ENCODE results near the gene KRTAP10-10. TPM values are rescaled to one million over a fixed set of nuclear protein-coding genes. Genes with fewer than 3 reads are reported as not detected.
A peak's percentile ranks its signal among the peaks of the same experiment; 100 is the strongest.

The KRTAP10-10 gene, protein sequence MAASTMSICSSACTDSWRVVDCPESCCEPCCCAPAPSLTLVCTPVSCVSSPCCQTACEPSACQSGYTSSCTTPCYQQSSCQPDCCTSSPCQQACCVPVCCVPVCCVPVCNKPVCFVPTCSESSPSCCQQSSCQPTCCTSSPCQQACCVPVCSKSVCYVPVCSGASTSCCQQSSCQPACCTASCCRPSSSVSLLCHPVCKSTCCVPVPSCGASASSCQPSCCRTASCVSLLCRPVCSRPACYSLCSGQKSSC
- polyA plus RNA-seq (2013, experiment 1 of 2): not detected
- not detected for polyA plus RNA-seq (2013, experiment 2 of 2)

DNA sequence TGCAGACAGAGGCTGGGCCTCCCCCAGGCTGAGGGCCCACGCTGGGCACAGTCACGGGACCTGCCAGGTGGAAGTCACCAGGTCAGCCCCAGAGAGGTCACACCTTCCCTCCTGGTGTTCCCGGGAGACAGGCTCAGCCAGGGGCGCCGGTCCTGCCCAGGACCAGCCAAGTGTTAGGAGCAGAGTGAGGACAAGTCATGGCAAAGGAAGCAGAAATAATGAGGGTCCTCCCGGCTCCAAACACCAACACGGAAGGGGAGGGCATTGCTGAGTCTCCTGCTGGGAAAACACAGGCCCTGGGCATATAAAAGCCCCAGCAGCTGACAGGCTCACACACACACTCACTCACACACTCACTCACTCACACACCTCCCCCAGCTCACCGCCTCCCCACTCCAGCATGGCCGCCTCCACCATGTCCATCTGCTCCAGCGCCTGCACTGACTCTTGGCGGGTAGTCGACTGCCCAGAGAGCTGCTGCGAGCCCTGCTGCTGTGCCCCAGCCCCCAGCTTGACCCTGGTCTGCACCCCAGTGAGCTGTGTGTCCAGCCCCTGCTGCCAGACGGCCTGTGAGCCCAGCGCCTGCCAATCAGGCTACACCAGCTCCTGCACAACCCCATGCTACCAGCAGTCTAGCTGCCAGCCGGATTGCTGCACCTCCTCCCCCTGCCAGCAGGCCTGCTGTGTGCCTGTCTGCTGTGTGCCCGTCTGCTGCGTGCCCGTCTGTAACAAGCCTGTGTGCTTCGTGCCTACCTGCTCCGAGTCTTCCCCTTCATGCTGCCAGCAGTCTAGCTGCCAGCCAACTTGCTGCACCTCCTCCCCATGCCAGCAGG lies at the start of gene KRTAP10-10:
Gene KRTAP10-10, plus strand, starts transcription at position 339 of the 833 bp plus-strand sequence. Its CDS starts 62 bp downstream, at position 401.
- peaks cover 5 to 11% of the 10 kb centered on the region in 2 donors for H3K4me1 ChIP-seq (ENCODE audit: control insufficient read depth in 2 of 2, insufficient read depth in 1 of 2, low read depth in 1 of 2, low read length in 2 of 2)
- H3K23ac ChIP-seq (ENCODE audit: low read depth, low read length, poor library complexity): peak within 1 kb of the TSS; percentile 29
- H4K91ac ChIP-seq (ENCODE audit: low read depth, low read length, poor library complexity): no peak within 1 kb of the TSS
- H3K27ac ChIP-seq (replicated peaks; ENCODE audit: low read length): no peak within 1 kb of the TSS
- H2AFZ ChIP-seq (ENCODE audit: low read length): peak within 1 kb of the TSS; percentile 90
- no peak within 1 kb of the TSS for H2BK120ac ChIP-seq (ENCODE audit: low read depth, low read length)
- no peaks in the 10 kb centered on the region for H3K79me1 ChIP-seq (ENCODE audit: low read depth, low read length)
- no peak within 1 kb of the TSS for H3K4ac ChIP-seq (ENCODE audit: low read length)
- peaks cover 2 to 3% of the 10 kb centered on the region in 2 donors for H3K9me3 ChIP-seq (replicated peaks in 1 of 2; ENCODE audit: control insufficient read depth in 2 of 2, insufficient read depth in 1 of 2, low read depth in 1 of 2, low read length in 2 of 2)
- DNase-seq (ENCODE audit: low spot score): no peak
- H3K4me3 ChIP-seq (ENCODE audit: low read length in 2 of 2): no peak within 1 kb of the TSS
- H3K18ac ChIP-seq (ENCODE audit: low read length): peak within 1 kb of the TSS; percentile 44
- peak within 1 kb of the TSS; percentile 59 for H2AK5ac ChIP-seq (ENCODE audit: low read depth, low read length)
- no peaks in the 10 kb centered on the region for H3K27me3 ChIP-seq (ENCODE audit: control insufficient read depth in 3 of 3, insufficient read depth in 3 of 3, low read depth in 1 of 3, low read length in 3 of 3)
- no peak within 1 kb of the TSS for H2BK5ac ChIP-seq (ENCODE audit: low read length)
- no peak within 1 kb of the TSS for H3K4me2 ChIP-seq (ENCODE audit: insufficient read depth, low read length, poor library complexity, severe bottlenecking)
- no peaks in the 10 kb centered on the region for H3K36me3 ChIP-seq (replicated peaks in 1 of 2; ENCODE audit: control insufficient read depth in 2 of 2, insufficient read depth in 2 of 2, low read length in 2 of 2)
- H3K14ac ChIP-seq (ENCODE audit: low read length): no peak within 1 kb of the TSS
- H3K9ac ChIP-seq (ENCODE audit: low read depth, low read length, poor library complexity): peak within 1 kb of the TSS; percentile 63
- H2BK15ac ChIP-seq (ENCODE audit: low read length): peak within 1 kb of the TSS; percentile 96
- H4K8ac ChIP-seq (ENCODE audit: low read depth, low read length): no peak within 1 kb of the TSS
- H2BK12ac ChIP-seq (ENCODE audit: low read length): peak within 1 kb of the TSS; percentile 99
- no CpG with 5 or more reads among the region's 21 CpGs for WGBS, 2 donors (ENCODE audit: extremely low coverage in 2 of 2, insufficient read length in 2 of 2, insufficient replicate concordance in 1 of 2)

- Histone ChIP-seq H3K27me3 (ENCODE audit: control insufficient read depth in 3 of 3, insufficient read depth in 3 of 3, low read depth in 1 of 3, low read length in 3 of 3) (peaks cover 0 to 4% (median 0%) of the 10 kb centered on the region in 3 experiments), H3K79me1 (ENCODE audit: low read depth, low read length) (peaks cover 3% of the 10 kb centered on the region), H4K8ac (ENCODE audit: low read depth, low read length) (no peak overlapping the region), H3K23ac (ENCODE audit: low read depth, low read length, poor library complexity) (no peak overlapping the region), H3K4me1 (ENCODE audit: control insufficient read depth in 2 of 2, insufficient read depth in 1 of 2, low read depth in 1 of 2, low read length in 2 of 2) (peaks cover 3 to 4% of the 10 kb centered on the region in 2 donors), H3K9me3 (replicated peaks in 1 of 2; ENCODE audit: control insufficient read depth in 2 of 2, insufficient read depth in 1 of 2, low read depth in 1 of 2, low read length in 2 of 2) (peaks cover 0 to 3% of the 10 kb centered on the region in 2 donors), H2BK12ac (ENCODE audit: low read length) (no peak overlapping the region), H2BK120ac (ENCODE audit: low read depth, low read length) (peak overlapping the region; percentile 78), H2BK15ac (ENCODE audit: low read length) (peak overlapping the region; percentile 79), H3K4me2 (ENCODE audit: insufficient read depth, low read length, poor library complexity, severe bottlenecking) (no peak overlapping the region), H3K18ac (ENCODE audit: low read length) (peak overlapping the region; percentile 33), H3K14ac (ENCODE audit: low read length) (no peak overlapping the region), H2BK5ac (ENCODE audit: low read length) (no peak overlapping the region), H4K91ac (ENCODE audit: low read depth, low read length, poor library complexity) (no peak overlapping the region), H3K27ac (replicated peaks; ENCODE audit: low read length) (no peak overlapping the region), H3K36me3 (replicated peaks in 1 of 2; ENCODE audit: control insufficient read depth in 2 of 2, insufficient read depth in 2 of 2, low read length in 2 of 2) (no peaks in the 10 kb centered on the region), H3K9ac (ENCODE audit: low read depth, low read length, poor library complexity) (no peak overlapping the region), H3K4me3 (ENCODE audit: low read length in 2 of 2) (no peak overlapping the region), H3K4ac (ENCODE audit: low read length) (no peak overlapping the region), H2AK5ac (ENCODE audit: low read depth, low read length) (peak overlapping the region; percentile 90), H2AFZ (ENCODE audit: low read length) (no peak overlapping the region)
- DNase-seq (ENCODE audit: low spot score): no peak
- WGBS, 2 donors (ENCODE audit: extremely low coverage in 2 of 2, insufficient read length in 2 of 2, insufficient replicate concordance in 1 of 2): no CpG with 5 or more reads among the region's 2 CpGs
Observed at GRCh38 chr21:44589094-44589493, 48.1 kb upstream of the KRTAP10-10 start.

DNA sequence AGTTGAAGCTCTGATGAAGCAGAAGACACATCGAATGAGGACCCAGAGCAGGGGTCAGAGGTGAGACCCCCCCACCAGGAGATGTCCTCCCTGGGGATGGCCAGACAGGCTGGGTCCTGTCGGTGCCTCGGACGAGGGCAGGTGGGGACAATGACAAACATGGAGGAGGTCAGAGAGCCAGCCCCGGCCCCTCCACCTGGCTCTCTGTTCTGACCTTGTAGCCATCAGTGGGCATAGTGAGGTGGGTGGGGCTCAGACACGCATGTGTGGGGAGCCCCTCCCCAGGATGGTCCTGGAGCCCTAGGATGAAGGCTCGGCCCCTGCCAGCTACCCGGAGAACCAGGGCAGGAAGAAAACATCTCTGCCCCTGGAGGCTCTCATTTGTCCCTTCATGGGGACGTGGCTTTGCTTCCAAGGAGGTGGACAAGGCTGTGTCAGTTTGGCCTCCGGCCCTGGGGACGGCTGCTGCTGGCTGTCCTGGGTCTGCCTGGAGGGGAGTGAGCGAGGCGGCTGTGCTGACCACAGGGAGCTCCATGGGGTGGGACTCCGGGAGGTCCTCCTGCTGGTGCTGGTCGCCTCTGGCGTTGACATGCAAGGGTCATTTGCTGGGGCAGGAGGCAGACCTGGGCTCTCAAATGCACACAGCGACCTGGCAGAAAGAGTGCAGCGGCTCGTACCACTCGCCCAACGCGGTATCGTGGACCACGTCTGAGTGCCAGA lies 47.4 kb upstream of the KRTAP10-10 start:
- peaks cover 0 to 3% (median 0%) of the 10 kb centered on the region in 3 experiments for H3K27me3 ChIP-seq (ENCODE audit: control insufficient read depth in 3 of 3, insufficient read depth in 3 of 3, low read depth in 1 of 3, low read length in 3 of 3)
- H3K4me2 ChIP-seq (ENCODE audit: insufficient read depth, low read length, poor library complexity, severe bottlenecking): no peak overlapping the region
- peaks cover 3 to 6% of the 10 kb centered on the region in 2 donors for H3K4me1 ChIP-seq (ENCODE audit: control insufficient read depth in 2 of 2, insufficient read depth in 1 of 2, low read depth in 1 of 2, low read length in 2 of 2)
- H3K4ac ChIP-seq (ENCODE audit: low read length): no peak overlapping the region
- peak overlapping the region; percentile 75 for H2BK12ac ChIP-seq (ENCODE audit: low read length)
- no peak overlapping the region for H3K4me3 ChIP-seq (ENCODE audit: low read length in 2 of 2)
- H3K9ac ChIP-seq (ENCODE audit: low read depth, low read length, poor library complexity): no peak overlapping the region
- H3K27ac ChIP-seq (replicated peaks; ENCODE audit: low read length): no peak overlapping the region
- no peak overlapping the region for H4K91ac ChIP-seq (ENCODE audit: low read depth, low read length, poor library complexity)
- peak overlapping the region; percentile 76 for H3K14ac ChIP-seq (ENCODE audit: low read length)
- peak overlapping the region; percentile 92 for H2AK5ac ChIP-seq (ENCODE audit: low read depth, low read length)
- H2BK5ac ChIP-seq (ENCODE audit: low read length): peak overlapping the region; percentile 85
- DNase-seq (ENCODE audit: low spot score): no peak
- no peaks in the 10 kb centered on the region for H3K36me3 ChIP-seq (replicated peaks in 1 of 2; ENCODE audit: control insufficient read depth in 2 of 2, insufficient read depth in 2 of 2, low read length in 2 of 2)
- peak overlapping the region; percentile 59 for H4K8ac ChIP-seq (ENCODE audit: low read depth, low read length)
- H3K18ac ChIP-seq (ENCODE audit: low read length): peak overlapping the region; percentile 33
- H2AFZ ChIP-seq (ENCODE audit: low read length): no peak overlapping the region
- H3K23ac ChIP-seq (ENCODE audit: low read depth, low read length, poor library complexity): peak overlapping the region; percentile 57
- H3K79me1 ChIP-seq (ENCODE audit: low read depth, low read length): peaks cover 3% of the 10 kb centered on the region
- H2BK120ac ChIP-seq (ENCODE audit: low read depth, low read length): peak overlapping the region; percentile 78
- H2BK15ac ChIP-seq (ENCODE audit: low read length): peak overlapping the region; percentile 79
- no CpG with 5 or more reads among the region's 24 CpGs for WGBS, 2 donors (ENCODE audit: extremely low coverage in 2 of 2, insufficient read length in 2 of 2, insufficient replicate concordance in 1 of 2)
- H3K9me3 ChIP-seq (replicated peaks in 1 of 2; ENCODE audit: control insufficient read depth in 2 of 2, insufficient read depth in 1 of 2, low read depth in 1 of 2, low read length in 2 of 2): peaks cover 0 to 3% of the 10 kb centered on the region in 2 donors
